PC-3 (cell line): Measurements from ENCODE around the gene CHAT.

Source experiments
- EZH2 ChIP-seq: fragments of 300-600 bp; sonication (generic); IDR thresholded peaks from one replicate; pipeline ENCODE4 v1.6.1; 2017; ENCODE audit warnings: antibody characterized with exemption, mild to moderate bottlenecking, low read length; ENCODE audit not compliant: unreplicated experiment
- EZH2phosphoT487 ChIP-seq: fragments of 300-600 bp; sonication (generic); IDR thresholded peaks from 2 replicates; pipeline ENCODE4 v1.6.1; 2018; ENCODE audit warnings: mild to moderate bottlenecking, antibody characterized with exemption, low read length, borderline replicate concordance
- TF ChIP-seq, protein P1 (sequence below): fragments of 300-600 bp; sonication (generic); conservative IDR thresholded peaks from 2 replicates; pipeline ENCODE4 v1.5.1; 2017; ENCODE audit warnings: antibody characterized with exemption, low read depth, mild to moderate bottlenecking, low read length

- TF ChIP-seq, protein P1, sequence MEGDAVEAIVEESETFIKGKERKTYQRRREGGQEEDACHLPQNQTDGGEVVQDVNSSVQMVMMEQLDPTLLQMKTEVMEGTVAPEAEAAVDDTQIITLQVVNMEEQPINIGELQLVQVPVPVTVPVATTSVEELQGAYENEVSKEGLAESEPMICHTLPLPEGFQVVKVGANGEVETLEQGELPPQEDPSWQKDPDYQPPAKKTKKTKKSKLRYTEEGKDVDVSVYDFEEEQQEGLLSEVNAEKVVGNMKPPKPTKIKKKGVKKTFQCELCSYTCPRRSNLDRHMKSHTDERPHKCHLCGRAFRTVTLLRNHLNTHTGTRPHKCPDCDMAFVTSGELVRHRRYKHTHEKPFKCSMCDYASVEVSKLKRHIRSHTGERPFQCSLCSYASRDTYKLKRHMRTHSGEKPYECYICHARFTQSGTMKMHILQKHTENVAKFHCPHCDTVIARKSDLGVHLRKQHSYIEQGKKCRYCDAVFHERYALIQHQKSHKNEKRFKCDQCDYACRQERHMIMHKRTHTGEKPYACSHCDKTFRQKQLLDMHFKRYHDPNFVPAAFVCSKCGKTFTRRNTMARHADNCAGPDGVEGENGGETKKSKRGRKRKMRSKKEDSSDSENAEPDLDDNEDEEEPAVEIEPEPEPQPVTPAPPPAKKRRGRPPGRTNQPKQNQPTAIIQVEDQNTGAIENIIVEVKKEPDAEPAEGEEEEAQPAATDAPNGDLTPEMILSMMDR: no peak
- TF ChIP-seq EZH2: no peak
- TF ChIP-seq EZH2phosphoT487: no peak
Measured at GRCh38 chr10:49629431-49629881, 15.6 kb downstream of the CHAT start.
